Panc1 (cell line): ENCODE results near the gene DARS2. TPM values are rescaled to one million over a fixed set of nuclear protein-coding genes. Genes with fewer than 3 reads are reported as not detected.

Experiments used
- ATAC-seq: fragments of 200-7000 bp; cut with Tn5 transposase; 2 replicates; pipeline ENCODE4 v1.9.1; 2020; ENCODE audit warnings: mild to moderate bottlenecking, moderate library complexity
- BruUV-seq: library from RNA; stranded (reverse); fragments of 400-500 nt; replicated peaks from 2 replicates; lab custom pipeline; 2021; lab: Mats Ljungman, UMichigan
- CTCF ChIA-PET: fragments of 300-600 bp; sonication (Branson Sonifier 250); formaldehyde crosslinking; loops from one replicate; lab custom pipeline; 2022; ENCODE audit warnings: antibody characterized with exemption; lab: Charles Lee
- POLR2A ChIA-PET: fragments of 300-600 bp; sonication (Branson Sonifier 250); formaldehyde crosslinking; loops from one replicate; lab custom pipeline; 2022; ENCODE audit warnings: antibody characterized with exemption; lab: Charles Lee
- DNase-seq: peaks from one replicate; pipeline ENCODE4 v3.0.0-alpha.2; 2010; ENCODE audit warnings: low read depth, low spot score
- H3K27ac ChIP-seq: 2 replicates; pipeline ENCODE4 v1.5.1; 2011; ENCODE audit warnings: mild to moderate bottlenecking, low read length, inconsistent platforms
- H3K27me3 ChIP-seq: fragments of 200-500 bp; sonication (Bioruptor generic); 2 replicates; pipeline ENCODE4 v1.6.0; 2014; ENCODE audit warnings: low read length, inconsistent platforms; ENCODE audit not compliant: control insufficient read depth, insufficient read depth
- H3K36me3 ChIP-seq: fragments of 200-500 bp; sonication (Bioruptor generic); 2 replicates; pipeline ENCODE4 v1.5.1; 2014; ENCODE audit warnings: inconsistent platforms, mild to moderate bottlenecking, low read length, moderate library complexity; ENCODE audit not compliant: control insufficient read depth, insufficient read depth
- H3K4me1 ChIP-seq: 2 replicates; pipeline ENCODE4 v1.5.1; 2011; ENCODE audit warnings: inconsistent platforms, mild to moderate bottlenecking, low read length, moderate library complexity; ENCODE audit not compliant: control insufficient read depth, insufficient read depth
- H3K4me3 ChIP-seq, 2 experiments: 2 replicates each; pipeline ENCODE4 v1.5.1; 2011 to 2012; ENCODE audit warnings: low read depth in 2 of 2, low read length in 2 of 2, mild to moderate bottlenecking in 2 of 2, inconsistent platforms in 1 of 2, moderate library complexity in 1 of 2
- H3K9me3 ChIP-seq: fragments of 200-500 bp; sonication (Bioruptor generic); 2 replicates; pipeline ENCODE4 v1.5.1; 2014; ENCODE audit warnings: low read depth, mild to moderate bottlenecking, inconsistent platforms, low read length, moderate library complexity; ENCODE audit not compliant: control insufficient read depth, insufficient read depth
- CTCF ChIP-seq: fragments of 450-650 bp; IDR thresholded peaks from 2 replicates; pipeline ENCODE4 v1.5.1; 2017; ENCODE audit warnings: mild to moderate bottlenecking
- POLR2AphosphoS5 ChIP-seq: IDR thresholded peaks from 2 replicates; pipeline ENCODE4 v1.6.1; 2012; ENCODE audit warnings: mild to moderate bottlenecking, low read depth, low read length, moderate library complexity
- SIN3A ChIP-seq: IDR thresholded peaks from 2 replicates; pipeline ENCODE4 v1.6.1; 2012; ENCODE audit warnings: low read depth, mild to moderate bottlenecking, low read length, moderate library complexity, borderline replicate concordance; ENCODE audit not compliant: insufficient read depth
- TCF7L2 ChIP-seq: IDR thresholded peaks from 2 replicates; pipeline ENCODE4 v1.6.1; 2011; ENCODE audit warnings: mild to moderate bottlenecking, low read depth, low read length, inconsistent platforms
- in situ Hi-C: cut with HindIII; loops from 2 replicates; pipeline ENCODE4 v1.10.0; 2016; ENCODE audit warnings: low sequenced_read_pairs, low pct_unique_long_range_greater_than_20kb
- intact Hi-C: fragments of 100-400 bp; cut with micrococcal nuclease; formaldehyde crosslinking; loops from one replicate; pipeline ENCODE4 v1.10.0; 2022; ENCODE audit not compliant: unreplicated experiment
- total RNA-seq: library from RNA; stranded (reverse); gene quantifications from one replicate; pipeline ENCODE4 v1.2.1, GENCODE V29; 2021; ENCODE audit not compliant: unreplicated experiment
- TF ChIP-seq, protein P1 (sequence below), 2 experiments: IDR thresholded peaks; 2 replicates each; pipeline ENCODE4 v1.6.1; 2011 to 2012; ENCODE audit warnings: low read depth in 2 of 2, control low read depth in 1 of 2, low read length in 1 of 2, mild to moderate bottlenecking in 1 of 2, moderate library complexity in 1 of 2; ENCODE audit not compliant: insufficient read depth in 1 of 2

The DARS2 gene
- total RNA-seq, 1 experiment from 2014 or later: 28.8 TPM

GRCh38 chr1:173886746-173887611 lies 62.5 kb downstream of the DARS2 start:
- ATAC-seq: no peak

GRCh38 chr1:173887627-173888026 lies 63.2 kb downstream of the DARS2 start:
- CTCF ChIA-PET: no interaction called here
- Histone ChIP-seq H3K36me3 (peaks cover 5% of the 10 kb centered on the region; the same call in 1 of the 2 replicates), H3K27me3 (no peaks in the 10 kb centered on the region), H3K27ac (no peak overlapping the region), H3K9me3 (no peaks in the 10 kb centered on the region), H3K4me1 (no peaks in the 10 kb centered on the region), H3K4me3 (no peak overlapping the region)
- intact Hi-C loops (no loop called here), in situ Hi-C loops (no loop called here)
- BruUV-seq: no TSS peak
- POLR2A ChIA-PET: no interaction called here
- no peak for ATAC-seq
- TF ChIP-seq, protein P1, sequence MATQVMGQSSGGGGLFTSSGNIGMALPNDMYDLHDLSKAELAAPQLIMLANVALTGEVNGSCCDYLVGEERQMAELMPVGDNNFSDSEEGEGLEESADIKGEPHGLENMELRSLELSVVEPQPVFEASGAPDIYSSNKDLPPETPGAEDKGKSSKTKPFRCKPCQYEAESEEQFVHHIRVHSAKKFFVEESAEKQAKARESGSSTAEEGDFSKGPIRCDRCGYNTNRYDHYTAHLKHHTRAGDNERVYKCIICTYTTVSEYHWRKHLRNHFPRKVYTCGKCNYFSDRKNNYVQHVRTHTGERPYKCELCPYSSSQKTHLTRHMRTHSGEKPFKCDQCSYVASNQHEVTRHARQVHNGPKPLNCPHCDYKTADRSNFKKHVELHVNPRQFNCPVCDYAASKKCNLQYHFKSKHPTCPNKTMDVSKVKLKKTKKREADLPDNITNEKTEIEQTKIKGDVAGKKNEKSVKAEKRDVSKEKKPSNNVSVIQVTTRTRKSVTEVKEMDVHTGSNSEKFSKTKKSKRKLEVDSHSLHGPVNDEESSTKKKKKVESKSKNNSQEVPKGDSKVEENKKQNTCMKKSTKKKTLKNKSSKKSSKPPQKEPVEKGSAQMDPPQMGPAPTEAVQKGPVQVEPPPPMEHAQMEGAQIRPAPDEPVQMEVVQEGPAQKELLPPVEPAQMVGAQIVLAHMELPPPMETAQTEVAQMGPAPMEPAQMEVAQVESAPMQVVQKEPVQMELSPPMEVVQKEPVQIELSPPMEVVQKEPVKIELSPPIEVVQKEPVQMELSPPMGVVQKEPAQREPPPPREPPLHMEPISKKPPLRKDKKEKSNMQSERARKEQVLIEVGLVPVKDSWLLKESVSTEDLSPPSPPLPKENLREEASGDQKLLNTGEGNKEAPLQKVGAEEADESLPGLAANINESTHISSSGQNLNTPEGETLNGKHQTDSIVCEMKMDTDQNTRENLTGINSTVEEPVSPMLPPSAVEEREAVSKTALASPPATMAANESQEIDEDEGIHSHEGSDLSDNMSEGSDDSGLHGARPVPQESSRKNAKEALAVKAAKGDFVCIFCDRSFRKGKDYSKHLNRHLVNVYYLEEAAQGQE (IDR thresholded peaks at IDR 0.05; ENCODE audit: insufficient read depth in 1 of 2, low read depth in 2 of 2, low read length in 1 of 2): no peak
- TF ChIP-seq POLR2AphosphoS5 (no peak), TCF7L2 (no peak), CTCF (no peak), SIN3A (no peak)
- DNase-seq: no peak

More at GRCh38 chr1:173886746-173887611, 62.5 kb downstream of the DARS2 start:
- POLR2A ChIA-PET: no interaction called here
- Histone ChIP-seq H3K4me3 (no peak overlapping the region), H3K4me1 (no peaks in the 10 kb centered on the region), H3K27me3 (no peaks in the 10 kb centered on the region), H3K36me3 (peaks cover 5% of the 10 kb centered on the region; the same call in 1 of the 2 replicates), H3K27ac (no peak overlapping the region), H3K9me3 (no peaks in the 10 kb centered on the region)
- in situ Hi-C loops (no loop called here), intact Hi-C loops (no loop called here)
- BruUV-seq: no TSS peak
- no peak for TF ChIP-seq CTCF
- TF ChIP-seq, protein P1 (IDR thresholded peaks at IDR 0.05; ENCODE audit: insufficient read depth in 1 of 2, low read depth in 2 of 2, low read length in 1 of 2): no peak
- CTCF ChIA-PET: no interaction called here
- DNase-seq: no peak
